SU-DHL-6 (cell line): ENCODE measurements around the gene DHRS11.

ENCODE experiments used
- EZH2phosphoT487 ChIP-seq: fragments of 200-600 bp; sonication (generic), shearing (Covaris generic); conservative IDR thresholded peaks from 2 replicates; pipeline ENCODE4 v1.6.1; 2018; ENCODE audit warnings: mild to moderate bottlenecking, antibody characterized with exemption, low read length, moderate library complexity, mixed read lengths
- TF ChIP-seq, protein P1 (sequence below): fragments of 200-600 bp; sonication (generic); IDR thresholded peaks from one replicate; pipeline ENCODE4 v1.5.1; 2017; ENCODE audit warnings: antibody characterized with exemption, mild to moderate bottlenecking, low read length, moderate library complexity; ENCODE audit not compliant: insufficient read depth, poor library complexity, severe bottlenecking

DNA sequence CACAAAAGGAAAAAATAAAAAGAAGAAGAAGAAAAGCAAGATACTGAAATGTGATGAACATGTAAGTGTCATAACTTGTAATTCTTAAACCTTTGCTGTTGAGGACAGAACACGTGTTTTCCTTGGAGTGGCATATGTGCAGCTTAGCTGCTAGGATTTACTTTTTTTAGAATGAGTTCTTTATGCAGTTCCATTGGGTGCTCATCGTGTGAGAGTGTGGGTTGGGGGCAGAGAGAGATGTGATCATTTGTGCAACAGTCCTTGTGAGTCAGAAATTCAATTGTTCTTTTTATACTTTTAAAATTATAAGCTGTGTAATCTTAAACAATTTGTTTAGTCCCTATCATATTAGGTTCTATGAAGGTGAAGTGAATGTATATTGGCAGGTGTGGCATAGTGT, 5.5 kb upstream of the DHRS11 start:
- no peak for TF ChIP-seq EZH2phosphoT487
- TF ChIP-seq, protein P1, sequence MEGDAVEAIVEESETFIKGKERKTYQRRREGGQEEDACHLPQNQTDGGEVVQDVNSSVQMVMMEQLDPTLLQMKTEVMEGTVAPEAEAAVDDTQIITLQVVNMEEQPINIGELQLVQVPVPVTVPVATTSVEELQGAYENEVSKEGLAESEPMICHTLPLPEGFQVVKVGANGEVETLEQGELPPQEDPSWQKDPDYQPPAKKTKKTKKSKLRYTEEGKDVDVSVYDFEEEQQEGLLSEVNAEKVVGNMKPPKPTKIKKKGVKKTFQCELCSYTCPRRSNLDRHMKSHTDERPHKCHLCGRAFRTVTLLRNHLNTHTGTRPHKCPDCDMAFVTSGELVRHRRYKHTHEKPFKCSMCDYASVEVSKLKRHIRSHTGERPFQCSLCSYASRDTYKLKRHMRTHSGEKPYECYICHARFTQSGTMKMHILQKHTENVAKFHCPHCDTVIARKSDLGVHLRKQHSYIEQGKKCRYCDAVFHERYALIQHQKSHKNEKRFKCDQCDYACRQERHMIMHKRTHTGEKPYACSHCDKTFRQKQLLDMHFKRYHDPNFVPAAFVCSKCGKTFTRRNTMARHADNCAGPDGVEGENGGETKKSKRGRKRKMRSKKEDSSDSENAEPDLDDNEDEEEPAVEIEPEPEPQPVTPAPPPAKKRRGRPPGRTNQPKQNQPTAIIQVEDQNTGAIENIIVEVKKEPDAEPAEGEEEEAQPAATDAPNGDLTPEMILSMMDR, result no peak
